Daoy (cell line): ENCODE results near the gene NUP210. TPM values are rescaled to one million over a fixed set of nuclear protein-coding genes. Genes with fewer than 3 reads are reported as not detected.
"Not testable (repeated sequence)": the region's sequence is repeated elsewhere in the genome, so short reads cannot be mapped to it uniquely, and the experiment has no call there.

ENCODE experiments used
- DNase-seq: peaks from one replicate; pipeline ENCODE4 v3.0.0-alpha.2; 2015; ENCODE audit warnings: low read depth
- total RNA-seq: library from RNA; depleted of rRNA; stranded (reverse); fragments of >200 nt; shearing (Covaris generic); gene quantifications from 2 replicates; pipeline ENCODE4 v1.2.3, GENCODE V29; 2014; rRNA removed

The NUP210 gene
- 8.9 and 9.2 TPM in 2 replicates for total RNA-seq

DNA sequence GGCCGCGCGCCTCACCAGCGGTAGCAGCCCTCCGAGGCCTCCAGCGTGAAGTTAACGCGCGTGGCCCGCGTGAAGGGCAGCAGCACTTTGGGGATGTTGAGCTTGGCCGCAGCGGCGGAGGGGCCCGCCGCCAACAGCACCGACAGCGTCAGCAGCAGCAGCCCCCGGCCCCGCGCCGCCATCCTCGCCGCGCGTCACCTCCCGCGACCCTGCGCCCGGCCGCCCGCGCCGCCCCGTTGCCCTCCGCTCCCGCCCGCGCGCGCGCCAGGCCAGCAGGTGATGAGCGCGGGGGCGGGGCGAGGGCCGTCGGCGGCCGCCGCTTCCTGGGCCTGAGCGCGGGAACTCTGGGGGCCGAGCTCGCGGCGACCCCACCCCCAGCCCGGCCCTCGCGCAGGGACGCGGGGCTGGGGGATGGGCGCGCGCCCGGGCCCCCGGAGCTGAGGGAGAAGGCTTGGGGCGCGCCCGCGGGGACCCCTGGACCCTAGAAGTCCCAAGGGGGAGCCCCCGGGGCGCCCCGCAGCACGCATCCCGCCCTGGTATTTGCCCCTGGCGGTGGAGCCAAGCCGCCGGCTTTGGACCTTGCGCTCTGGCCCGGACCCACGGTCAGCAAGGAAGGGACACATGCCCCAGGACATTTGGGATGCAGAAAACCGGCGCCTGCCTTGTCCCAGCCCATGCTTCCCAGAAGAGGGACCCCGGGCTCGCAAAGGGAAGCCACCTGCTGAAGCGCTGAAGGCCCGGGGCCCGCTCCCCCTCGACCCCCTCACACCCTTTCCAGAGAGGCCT is at the start of gene NUP210:
NUP210 (minus strand) TSS at position 278 of the 786 bp plus-strand sequence; CDS start at position 182, 96 bp downstream.
- DNase-seq, result peak; percentile 44

DNA sequence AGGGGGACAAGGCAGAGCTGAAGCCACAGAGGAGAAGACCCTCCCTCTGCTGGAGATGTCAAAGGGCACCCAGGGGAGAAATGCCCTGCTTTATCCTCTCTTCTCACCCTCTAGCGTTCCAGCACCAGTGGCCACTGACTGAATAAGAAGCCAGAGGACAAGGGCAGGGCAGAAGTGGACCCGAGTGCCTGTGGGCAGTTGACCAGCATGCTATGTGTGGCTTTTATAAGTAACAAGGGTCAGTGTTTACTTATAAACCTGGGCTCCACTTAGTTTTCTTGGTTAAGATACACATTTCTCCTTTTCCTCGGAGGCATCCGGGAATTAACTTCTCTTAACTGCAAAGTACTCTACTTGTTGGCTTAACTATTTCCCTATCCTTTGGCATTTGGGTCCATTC is 46.7 kb upstream of the NUP210 start:
- no peak for DNase-seq

DNA sequence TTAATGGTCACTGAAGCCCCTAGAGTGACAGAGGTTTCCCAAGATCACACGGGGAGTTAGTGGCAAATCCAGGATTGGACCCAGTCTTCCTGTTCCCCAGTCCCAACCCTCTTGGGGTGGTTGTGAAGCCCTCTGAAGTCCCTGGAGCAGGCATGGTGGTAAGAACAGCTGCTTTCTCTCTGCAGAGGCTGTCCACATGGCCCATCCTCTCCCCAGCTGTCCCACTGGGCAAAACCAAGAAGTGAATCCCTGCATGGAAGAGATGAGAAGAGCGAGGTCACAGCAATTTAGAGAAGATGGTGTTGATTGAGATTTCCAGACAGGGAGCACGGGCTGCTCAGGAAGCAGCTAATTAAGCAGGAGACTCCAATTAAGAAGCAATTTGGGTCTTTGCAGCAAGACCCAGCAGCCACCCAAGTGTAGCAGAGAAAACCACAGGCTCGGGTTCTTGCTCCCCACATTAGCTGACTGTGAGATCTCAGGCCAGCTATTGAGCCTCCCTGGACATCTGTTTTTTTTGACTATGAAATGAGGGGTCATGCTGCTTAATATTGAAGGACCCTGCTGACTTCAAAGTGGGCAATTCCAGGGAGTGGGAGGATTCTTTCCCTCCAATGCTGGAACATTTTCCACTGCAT is 45.2 kb upstream of the NUP210 start:
- no peak for DNase-seq

DNA sequence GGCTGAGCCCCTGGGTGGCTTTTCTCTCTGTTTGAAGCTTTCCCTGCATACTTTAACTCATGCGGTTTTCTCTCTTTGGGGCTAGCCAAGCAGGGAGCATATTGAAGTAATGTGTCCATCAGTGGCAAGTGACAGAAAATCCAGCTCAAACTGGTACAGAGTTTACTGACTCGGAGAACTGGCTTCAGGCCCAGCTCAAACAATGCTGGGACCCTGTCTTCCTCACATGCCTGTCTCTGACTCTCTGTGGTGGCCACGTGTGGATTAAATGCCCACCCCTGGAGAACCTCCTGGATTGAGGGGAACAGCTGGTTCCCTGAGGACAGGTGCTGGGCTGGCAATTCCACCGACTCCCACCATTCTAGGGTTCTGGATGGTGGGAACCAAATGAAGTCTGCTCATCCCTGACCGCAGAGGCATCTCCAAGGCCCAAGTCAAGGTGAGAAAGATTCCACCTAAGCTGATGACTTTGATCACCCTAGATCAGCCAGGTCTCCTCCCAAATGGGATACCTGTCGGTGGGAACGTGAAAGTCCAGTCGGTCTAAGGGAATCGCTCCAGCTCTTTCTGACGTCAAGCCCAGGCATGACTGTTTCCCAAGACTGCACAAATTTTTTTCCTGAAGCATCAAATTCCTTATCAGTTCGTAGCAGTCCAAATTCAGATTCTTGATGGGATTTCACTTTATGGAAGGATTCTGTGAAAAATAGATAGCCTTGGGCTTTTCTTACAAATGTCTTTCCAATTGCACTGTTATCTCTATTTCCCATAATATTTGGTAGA is 43.7 kb upstream of the NUP210 start:
- no peak for DNase-seq

DNA sequence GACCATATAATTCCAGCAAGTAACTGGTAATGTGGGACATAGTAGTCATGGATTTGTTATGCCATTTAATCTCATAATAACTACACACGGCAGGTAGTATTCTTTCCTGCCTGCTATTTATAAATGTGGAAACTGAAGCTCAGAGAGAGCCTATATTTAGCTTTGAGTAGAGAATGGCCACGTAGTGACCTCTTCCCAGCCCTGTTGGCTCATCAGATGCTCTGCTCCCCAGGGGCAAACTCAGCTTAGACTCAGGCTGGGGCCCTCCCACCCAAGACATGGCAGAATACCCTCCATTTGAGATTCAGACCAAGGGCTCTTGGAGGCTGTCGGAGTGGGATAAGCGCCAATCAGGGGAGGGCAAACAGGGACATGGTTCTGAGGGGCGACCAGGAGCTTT is 42.7 kb upstream of the NUP210 start:
- DNase-seq, result no peak

DNA sequence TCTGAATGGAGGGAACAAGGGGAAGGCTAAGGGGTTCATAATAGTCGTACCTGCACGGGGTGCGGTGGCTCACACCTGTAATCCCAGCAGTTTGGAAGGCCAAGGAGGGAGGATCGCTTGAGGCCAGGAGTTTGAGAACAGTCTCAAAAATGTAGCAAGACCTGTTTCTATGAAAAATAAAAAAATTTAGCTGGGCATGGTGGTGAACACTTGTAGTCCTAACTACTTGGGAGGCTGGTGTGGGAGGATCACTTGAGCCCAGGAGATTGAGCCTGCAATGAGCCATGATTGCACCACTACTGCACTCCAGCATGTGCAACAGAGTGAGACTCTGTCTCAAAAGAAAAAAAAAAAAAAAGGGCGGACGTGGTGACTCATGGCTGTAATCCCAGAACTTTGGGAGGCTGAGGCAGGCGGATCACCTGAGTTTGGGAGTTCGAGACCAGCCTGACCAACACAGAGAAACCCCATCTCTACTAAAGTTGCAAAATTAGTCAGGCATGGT is 42.1 kb upstream of the NUP210 start:
- no peak for DNase-seq

DNA sequence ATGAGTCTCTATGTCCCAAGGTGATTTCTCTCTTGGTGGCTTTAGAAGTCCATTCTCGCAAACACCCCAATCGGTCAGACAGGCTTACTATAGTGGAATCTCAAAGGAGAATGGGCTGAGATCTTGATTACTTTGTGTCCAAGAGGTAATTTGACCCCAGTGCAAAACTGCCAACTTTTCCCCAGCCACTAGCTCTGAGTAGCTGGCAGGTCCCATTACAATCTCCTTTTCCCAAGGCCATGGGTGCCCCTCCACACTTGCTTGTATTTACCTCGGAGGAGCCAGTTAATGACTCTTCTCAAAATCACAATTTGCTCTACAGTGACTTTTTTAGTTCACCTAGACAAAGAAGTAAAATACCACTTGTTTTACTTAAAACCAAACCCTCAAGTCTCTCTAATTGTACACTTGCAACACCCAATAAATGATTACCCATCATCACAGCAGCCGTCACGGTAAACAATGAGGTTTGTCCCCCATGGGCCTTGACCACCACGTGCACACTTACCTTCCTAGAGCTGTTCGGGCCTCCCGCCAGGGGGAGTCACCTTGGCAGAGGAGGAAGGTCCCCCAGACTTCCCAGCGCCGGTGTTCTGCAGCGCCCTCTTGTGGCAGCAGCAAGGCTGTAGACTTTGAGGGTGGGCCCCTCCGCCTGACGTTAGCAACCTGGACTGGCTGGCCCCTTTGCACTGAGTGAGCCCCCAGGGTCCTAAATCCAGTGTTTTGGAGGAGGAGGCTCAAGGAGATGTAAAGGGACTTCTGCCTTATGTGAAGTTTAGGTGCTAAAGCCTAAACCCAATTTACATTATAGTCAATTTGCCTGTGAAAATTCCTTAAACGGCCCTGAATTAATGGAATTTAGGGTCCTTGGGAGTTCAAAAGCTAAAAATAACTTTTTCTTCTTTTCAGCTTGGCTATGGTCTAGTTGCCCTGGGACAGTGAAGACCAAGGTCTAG is 41.3 kb upstream of the NUP210 start:
- peak; percentile 78 for DNase-seq

DNA sequence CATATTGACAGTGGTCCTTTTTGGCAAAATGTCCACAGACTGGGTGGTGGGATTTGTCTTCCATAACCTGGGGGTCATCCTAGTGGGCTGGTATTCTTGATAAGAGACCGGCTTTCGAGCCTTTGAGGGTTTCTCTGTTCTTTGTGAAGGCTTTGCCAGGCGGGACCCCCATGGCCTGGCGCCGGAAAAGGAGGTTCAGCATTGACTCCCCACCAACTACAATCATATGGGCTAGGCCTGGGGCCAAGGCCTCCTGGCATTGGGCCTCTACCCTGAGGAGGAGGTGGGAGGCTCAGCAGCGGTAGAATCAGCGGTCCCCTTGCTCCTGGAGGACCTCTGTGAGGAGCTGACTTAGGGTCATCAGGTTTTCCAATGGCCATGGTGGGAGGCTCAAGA is 40.2 kb upstream of the NUP210 start:
- no peak for DNase-seq

DNA sequence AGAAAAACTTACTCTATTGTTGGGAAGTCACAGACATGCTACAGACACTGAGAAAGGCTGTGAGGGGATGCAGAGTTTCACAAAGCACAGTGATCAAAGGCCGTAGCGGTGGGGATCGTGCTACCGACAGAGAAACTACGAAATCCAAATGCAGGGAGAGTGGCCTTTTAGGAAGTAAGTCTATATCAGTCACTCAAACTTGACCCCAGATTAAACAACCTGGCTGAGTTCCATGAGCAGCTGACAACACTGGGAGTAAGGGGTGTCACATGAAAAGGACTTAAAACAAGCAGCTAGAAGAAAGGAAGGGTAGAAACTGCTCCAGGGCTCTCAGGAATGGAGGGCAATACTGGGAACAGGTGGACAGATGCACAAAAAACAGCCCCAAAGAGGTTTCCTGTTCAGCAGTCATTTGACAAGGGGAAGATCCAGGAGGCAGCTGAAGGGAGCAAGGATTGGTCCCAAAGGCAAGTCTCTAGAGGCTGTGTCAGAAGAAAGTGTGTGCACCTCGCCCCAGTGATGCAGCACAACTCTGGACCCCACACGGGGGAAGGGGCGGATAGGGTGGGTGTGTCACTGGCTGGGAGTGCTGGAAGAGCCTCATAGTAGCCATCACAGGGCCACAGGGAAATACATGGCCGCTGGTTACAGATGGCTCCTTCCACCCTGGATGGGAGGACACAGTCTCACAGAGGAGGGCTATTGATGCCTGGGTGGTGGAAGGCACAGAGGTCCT is 39.7 kb upstream of the NUP210 start:
- no peak for DNase-seq

DNA sequence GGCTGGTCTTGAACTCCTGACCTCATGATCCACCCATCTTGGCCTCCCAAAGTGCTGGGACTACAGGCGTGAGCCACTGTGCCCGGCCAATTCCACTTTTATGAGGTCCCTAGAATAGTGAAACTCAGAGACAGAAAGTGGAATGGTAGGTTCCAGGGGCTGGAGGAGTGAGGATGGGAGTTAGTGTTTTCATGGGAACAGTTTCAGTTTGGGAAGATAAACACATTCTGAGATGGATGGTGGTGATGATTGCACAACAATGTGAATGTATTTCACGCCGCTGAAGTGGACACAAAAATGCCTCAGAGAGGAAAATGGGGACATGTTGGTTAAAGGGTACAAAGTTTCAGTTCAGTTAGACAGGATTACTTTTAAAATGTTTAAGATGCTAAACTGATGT is 37.5 kb upstream of the NUP210 start:
- DNase-seq, result no peak

DNA sequence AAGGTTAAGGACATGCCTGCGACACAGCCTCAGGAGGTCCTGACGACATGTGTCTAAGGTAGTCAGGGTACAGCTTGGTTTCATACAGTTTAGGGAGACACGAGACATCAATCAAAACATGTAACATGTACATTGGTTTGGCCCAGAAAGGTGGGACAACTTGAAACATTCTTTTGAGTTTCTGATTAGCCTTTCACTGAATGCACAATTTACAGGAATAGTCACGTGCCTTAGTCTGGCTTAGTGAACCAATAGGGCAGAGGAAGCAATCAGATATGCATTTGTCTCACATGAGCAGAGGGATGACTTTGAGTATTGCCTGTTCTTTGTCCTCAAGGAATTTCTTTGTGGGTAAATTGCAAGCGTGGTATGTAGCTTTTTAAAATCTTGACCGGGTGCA is 35.5 kb upstream of the NUP210 start:
- no peak for DNase-seq

DNA sequence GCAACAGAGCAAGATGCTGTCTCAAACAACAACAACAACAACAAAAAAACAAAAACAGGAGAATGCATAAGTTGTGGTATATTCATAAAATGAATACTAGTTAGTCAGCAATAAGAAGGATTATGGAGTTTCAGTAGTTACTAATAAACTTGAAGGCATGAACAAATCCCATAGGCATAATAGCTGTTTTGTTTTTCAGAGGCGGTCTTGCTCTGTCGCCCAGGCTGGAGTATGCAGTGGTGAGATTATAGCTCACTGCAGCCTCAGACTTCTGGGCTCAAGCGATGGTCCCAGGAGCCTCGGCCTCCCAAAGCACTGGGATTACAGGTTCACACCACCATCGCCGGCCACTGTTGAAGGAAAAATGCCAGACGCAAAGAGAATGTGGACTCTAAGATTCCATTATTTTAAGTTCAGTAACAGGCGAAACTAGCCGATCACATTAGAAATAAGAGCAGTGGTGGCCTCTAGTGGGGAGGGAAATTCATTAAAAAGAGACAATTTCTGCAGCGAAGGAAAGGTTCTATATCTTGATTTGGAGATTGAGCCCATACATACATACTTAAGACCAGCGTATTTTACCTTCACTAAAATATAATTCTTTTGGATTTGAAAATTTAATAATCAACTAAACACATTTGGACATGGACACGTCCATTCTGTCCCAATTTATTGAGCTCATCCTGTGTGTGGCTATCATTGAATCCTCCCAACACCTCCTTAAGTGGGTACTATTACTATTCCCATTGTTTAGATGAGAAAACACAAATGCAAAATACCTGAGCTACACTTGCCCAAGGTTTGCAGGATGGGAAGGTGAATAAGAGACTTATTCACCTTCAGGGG is 32.6 kb upstream of the NUP210 start:
- DNase-seq, result peak; percentile 37

DNA sequence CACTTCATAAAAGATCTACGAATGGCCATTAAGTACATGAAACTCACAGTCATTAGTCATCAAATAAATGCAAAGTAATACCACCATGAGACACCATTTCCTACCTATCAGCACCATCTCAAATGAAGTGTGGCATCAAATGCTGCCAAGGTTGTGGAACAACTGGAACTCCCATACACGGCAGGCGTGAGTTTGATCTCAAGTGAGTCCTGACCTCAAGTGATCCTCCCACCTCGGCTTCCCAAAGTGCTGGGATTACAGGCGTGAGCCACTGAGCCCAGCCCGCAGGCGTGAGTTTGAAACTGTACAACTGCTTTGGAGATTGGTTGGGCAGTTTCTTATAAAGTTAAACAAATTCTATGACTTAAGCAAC is 31.2 kb upstream of the NUP210 start:
- DNase-seq, result peak; percentile 44

DNA sequence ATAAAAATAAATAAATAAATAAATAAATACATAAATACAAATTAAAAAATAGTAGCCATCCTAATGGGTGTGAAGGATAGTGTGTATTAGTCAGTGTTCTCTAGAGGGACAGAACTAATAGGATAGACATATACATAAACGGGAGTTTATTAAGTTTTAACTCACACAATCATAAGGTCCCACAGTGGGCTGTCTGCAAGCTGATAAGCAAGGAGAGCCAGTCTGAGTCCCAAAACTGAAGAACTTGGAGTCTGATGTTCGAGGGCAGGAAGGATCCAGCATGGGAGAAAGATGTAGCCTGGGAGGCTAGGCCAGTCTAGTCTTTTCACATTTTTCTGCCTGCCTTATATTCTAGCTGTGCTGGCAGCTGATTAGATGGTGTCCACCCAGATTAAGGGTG is 22.8 kb upstream of the NUP210 start:
- not testable (repeated sequence) for DNase-seq

DNA sequence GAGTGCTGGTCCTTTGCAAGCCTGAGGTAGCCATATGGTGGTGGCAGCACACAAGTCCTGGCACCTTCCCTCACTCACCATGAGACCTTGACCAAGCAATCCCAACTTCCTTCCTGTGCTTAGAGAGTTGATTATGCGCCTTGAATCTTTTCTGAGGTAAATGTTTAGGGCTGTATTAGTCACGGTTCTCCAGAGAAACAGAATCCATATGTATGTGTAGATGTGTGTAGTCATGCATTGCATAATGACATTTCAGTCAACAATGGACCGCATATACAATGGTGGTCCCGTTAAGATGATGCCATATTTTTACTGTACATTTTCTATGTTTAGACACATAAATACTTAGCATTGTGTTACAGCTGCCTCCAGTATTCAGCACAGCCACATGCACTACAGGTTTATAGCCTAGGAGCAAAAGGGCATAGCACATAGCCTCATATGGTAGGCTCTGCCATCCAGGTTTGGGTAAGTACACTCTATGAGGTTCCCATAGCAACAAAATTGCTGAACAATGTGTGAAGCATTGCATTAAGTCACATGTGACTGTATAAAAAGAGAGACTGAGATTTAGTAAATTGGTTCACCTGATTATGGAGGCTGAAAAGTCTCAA is 20.2 kb upstream of the NUP210 start:
- DNase-seq, result no peak

DNA sequence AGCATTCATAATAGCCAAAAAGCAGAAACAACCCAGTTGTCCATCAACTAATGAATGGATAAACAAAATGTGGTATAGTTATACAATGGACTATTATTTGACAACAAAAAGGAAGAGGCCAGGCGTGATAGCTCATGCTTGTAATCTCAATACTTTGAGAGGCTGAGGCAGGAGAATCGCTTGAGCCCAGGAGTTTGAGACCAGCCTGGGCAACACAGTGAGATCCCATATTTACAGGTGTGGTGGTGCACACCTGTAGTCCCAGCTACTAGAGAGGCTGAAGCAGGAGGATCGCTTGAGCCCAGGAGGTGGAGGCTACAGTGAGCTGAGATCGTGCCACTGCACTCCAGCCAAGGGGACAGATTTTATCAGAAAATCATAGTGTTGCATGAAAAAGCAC is 16.1 kb upstream of the NUP210 start:
- not testable (repeated sequence) for DNase-seq

DNA sequence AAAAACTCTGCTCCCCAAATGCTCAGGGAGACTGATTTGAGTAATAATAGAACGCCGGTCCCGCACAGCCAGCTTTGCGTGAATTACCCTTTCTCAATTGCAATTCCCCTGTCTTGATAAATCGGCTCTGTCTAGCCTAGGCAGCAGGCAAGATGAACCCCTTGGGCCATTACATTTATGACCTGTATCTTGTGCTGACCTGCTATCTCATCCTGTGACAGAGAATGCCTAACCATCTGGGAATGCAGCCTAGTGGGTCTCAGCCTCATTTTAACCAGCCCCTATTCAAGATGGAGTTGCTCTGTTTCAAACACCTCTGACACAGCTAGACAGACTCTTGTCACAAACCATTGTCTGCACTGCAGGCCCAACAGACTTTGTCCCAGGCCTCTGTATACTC is 13.8 kb upstream of the NUP210 start:
- DNase-seq, result no peak

DNA sequence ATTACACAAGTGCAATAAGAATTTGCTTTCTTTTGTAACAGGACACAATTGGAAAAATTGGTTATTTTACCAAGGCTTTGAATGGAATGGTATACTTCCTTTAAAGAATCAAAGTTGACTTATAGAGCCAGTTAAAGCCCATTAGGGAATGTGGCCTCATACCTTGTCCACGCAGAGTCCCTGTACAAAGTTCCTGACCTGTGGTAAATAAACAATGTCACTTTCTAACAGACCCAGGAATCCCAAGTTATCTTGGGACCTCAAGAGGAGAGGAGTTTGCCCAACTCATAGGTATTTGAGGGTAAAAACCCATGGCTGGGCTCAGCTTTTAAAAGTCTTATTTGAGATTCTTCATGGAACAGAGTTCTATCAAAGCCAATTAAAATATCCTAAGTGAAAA is 12.0 kb upstream of the NUP210 start:
- DNase-seq, result no peak

DNA sequence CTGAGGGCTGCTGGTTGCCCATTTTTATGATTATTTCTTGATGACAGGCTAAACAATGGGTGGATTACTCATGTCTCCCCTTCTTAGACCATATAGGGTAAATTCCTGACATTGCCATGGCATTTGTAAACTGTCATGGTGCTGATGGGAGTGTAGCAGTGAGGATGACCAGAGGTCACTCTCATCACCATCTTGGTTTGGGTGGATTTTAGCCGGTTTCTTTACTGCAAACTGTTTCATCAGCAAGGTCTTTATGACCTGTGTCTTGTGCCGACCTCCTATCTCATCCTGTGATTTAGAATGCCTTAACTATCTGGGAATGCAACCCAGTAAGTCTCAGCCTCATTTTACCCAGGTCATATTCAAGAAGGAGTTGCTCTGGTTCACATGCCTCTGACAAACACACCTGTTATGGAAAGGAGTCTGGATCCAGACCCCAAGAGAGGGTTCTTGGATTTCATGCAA is 10.3 kb upstream of the NUP210 start:
- DNase-seq, result not testable (repeated sequence)
